ENCODE measurements around the gene IQSEC2.

IQSEC2 gene

DNA sequence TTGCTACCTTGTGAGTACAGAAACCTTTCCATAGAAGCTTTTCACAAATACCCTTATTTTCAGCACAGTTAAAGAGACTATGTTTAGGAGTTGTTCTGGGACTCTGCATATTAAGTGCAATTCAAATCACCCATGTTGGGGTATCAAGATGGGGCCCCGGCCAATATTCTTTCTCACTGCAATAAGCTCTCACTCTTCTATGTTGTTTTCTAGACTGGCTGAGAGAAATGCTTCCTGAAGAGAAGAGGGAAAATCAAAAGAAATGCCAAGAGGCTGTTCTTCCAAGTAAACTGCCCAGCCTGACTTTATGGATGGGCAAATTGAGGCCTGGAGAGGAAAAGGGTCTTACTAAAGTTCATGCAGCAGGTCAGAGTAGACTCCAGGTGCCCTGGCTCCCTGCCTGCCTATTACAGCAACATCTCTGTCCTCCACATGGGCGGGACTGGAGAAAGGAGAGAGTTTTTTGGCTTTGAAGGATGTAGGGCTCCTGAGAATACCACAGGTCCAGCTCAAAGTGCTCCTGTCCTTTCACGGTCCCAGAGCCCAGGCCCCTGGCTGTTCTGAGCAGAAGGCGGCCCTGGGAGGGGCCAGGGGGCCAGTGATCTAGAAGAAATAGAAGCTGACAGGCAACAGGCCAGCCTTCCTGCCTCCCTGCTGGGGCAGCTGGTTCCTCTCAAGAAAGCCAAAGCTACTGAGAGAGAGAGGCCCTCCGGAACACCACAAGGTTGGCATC lies 745 bp upstream of the IQSEC2 start:
- no peak overlapping the region for H3K27ac ChIP-seq (ENCODE audit: low read depth, low read length)
- H3K23ac ChIP-seq (ENCODE audit: low read length) = no peak overlapping the region
- H3K36me3 ChIP-seq (ENCODE audit: control insufficient read depth, insufficient read depth, low read length) = no peaks in the 10 kb centered on the region
- no peak for DNase-seq
- H2BK15ac ChIP-seq (replicated peaks; ENCODE audit: low read depth) = no peak overlapping the region
- H3K4me1 ChIP-seq (ENCODE audit: control insufficient read depth, low read depth, low read length) = no peaks in the 10 kb centered on the region
- no peaks in the 10 kb centered on the region for H3K79me1 ChIP-seq (ENCODE audit: low read length)
- H2AK5ac ChIP-seq (ENCODE audit: low read length) = no peak overlapping the region
- no peaks in the 10 kb centered on the region for H3K79me2 ChIP-seq (ENCODE audit: control insufficient read depth, insufficient read depth, low read length)
- H3K4ac ChIP-seq (ENCODE audit: low read depth, low read length) = no peak overlapping the region
- no peak overlapping the region for H3K18ac ChIP-seq (ENCODE audit: low read length)
- H4K5ac ChIP-seq (ENCODE audit: low read length) = no peak overlapping the region
- no peak overlapping the region for H2BK120ac ChIP-seq (ENCODE audit: low read depth, low read length)
- no peak overlapping the region for H3K9ac ChIP-seq (ENCODE audit: low read length)
- H3K4me2 ChIP-seq (ENCODE audit: low read length) = no peak overlapping the region
- H4K8ac ChIP-seq (ENCODE audit: low read depth, low read length) = no peak overlapping the region
- peak overlapping the region; percentile 67 for H3K56ac ChIP-seq (ENCODE audit: low read length)
- no peak overlapping the region for H3K4me3 ChIP-seq (ENCODE audit: low read length)
- H2BK5ac ChIP-seq (ENCODE audit: low read length) = no peak overlapping the region
- H3K27me3 ChIP-seq (ENCODE audit: insufficient read depth, low read length, poor library complexity) = no peaks in the 10 kb centered on the region
- no CpG with 5 or more reads among the region's 5 CpGs for WGBS (ENCODE audit: extremely low coverage, insufficient coverage, low lambda C conversion rate)

DNA sequence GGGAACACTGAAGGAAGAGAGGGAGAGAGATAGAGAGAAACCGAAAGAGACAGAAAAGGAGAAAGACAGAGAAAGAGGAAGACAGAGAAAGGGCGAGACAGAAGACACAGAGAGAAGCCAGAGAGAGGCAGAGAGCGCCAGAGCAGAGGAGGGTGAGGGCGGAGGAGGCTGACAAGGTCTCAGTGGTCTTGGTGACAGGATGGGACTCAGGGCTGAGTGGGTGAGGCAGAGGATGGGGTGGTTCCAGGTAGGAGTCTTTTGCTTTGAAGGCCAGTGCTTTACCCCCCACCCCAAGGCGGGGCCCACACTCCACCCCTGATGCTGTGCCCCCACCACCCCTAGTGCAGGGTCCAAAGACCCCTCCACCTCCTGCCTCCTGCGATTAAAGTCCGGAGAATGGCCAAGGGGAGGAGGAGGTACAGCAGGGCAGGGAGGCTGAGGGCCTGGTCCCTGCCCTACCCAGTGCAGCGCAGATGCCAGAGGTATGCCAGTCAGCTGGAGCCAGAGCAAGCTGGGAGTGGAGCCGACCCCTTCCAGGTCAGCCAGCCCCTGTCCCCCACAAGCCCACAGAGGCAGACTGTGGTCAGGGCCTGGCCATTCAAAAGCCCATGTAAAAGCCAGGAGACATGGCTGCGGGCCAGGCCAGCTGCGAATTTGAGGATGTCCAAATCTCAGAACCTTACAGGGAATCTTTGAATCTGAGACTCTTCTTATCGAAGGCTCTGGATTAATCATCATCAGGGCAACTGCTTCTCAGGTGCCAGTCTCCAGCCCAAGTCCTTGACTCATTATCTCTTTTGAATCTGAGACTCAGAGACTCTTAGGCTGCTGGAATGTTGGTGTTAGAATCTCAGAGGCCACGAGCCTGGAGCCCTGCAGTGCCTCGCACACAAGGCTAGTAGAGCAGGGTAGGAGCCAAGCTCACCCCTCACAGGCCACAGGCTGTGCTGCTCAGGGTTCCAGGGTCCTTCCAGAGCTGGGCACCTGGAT lies 758 bp downstream of the IQSEC2 start:
- H3K27ac ChIP-seq (ENCODE audit: low read depth, low read length) = peak overlapping the region; percentile 33
- peak overlapping the region; percentile 48 for H3K9ac ChIP-seq (ENCODE audit: low read length)
- H3K79me1 ChIP-seq (ENCODE audit: low read length) = no peaks in the 10 kb centered on the region
- no peak overlapping the region for H4K5ac ChIP-seq (ENCODE audit: low read length)
- H3K4ac ChIP-seq (ENCODE audit: low read depth, low read length) = peak overlapping the region; percentile 93
- no peak overlapping the region for H2BK5ac ChIP-seq (ENCODE audit: low read length)
- H4K8ac ChIP-seq (ENCODE audit: low read depth, low read length) = no peak overlapping the region
- no peak overlapping the region for H3K23ac ChIP-seq (ENCODE audit: low read length)
- no peak overlapping the region for H3K4me3 ChIP-seq (ENCODE audit: low read length)
- no peak overlapping the region for H2AK5ac ChIP-seq (ENCODE audit: low read length)
- no peaks in the 10 kb centered on the region for H3K4me1 ChIP-seq (ENCODE audit: control insufficient read depth, low read depth, low read length)
- WGBS (ENCODE audit: extremely low coverage, insufficient coverage, low lambda C conversion rate) = no CpG with 5 or more reads among the region's 14 CpGs
- H3K36me3 ChIP-seq (ENCODE audit: control insufficient read depth, insufficient read depth, low read length) = no peaks in the 10 kb centered on the region
- H3K18ac ChIP-seq (ENCODE audit: low read length) = peak overlapping the region; percentile 88
- H3K4me2 ChIP-seq (ENCODE audit: low read length) = no peak overlapping the region
- peak; percentile 70 for DNase-seq
- H2BK120ac ChIP-seq (ENCODE audit: low read depth, low read length) = no peak overlapping the region
- peak overlapping the region; percentile 80 for H3K56ac ChIP-seq (ENCODE audit: low read length)
- H3K79me2 ChIP-seq (ENCODE audit: control insufficient read depth, insufficient read depth, low read length) = no peaks in the 10 kb centered on the region
- H2BK15ac ChIP-seq (replicated peaks; ENCODE audit: low read depth) = no peak overlapping the region
- no peaks in the 10 kb centered on the region for H3K27me3 ChIP-seq (ENCODE audit: insufficient read depth, low read length, poor library complexity)

DNA sequence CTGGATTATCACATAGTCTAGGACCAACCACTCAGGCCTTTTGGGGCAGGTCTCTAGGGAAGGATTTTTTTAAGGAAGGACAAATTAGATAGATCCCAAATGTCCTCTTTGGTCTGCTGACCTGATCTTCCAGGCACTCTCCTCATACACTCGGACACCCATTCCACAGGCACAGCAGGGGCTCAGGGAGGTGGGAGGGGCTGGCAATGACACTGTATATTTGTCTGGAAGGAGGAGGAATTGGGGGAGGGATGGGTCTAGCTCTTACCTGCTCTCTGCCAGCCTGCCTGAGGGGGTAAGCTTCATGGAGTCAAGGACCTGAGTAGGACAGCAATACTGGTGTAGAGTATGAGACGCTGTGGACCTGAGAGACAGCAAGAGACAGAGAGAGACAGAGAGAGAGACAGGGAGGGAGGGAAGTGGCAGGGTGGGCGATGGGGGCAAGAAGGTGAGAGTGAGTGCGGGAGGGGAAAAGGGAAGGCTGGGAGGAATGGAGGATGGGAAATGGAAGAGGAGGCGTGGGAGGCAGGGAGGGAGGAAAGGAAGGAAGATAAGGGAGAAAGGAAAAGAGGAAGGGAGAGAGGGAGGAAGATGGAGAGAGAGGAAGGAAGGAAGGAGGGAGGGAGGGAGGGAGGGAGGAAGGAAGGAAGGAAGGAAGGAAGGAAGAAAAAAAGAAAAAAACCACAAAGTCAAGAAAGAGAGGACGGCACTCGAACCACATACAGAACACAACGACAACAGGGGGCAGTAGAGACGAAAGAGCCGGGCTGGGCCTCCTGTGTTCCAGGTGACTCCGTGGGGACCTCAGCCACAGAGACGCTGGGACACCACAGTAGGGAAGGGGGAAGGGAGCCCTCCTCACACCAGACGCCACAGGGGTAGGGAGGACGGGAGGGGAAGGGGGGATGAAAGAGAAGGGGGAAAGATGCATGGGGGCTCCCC lies 1.8 kb downstream of the IQSEC2 start:
- Histone ChIP-seq H4K8ac (ENCODE audit: low read depth, low read length) (no peak overlapping the region), H3K4me2 (ENCODE audit: low read length) (no peak overlapping the region), H4K5ac (ENCODE audit: low read length) (no peak overlapping the region), H3K27ac (ENCODE audit: low read depth, low read length) (no peak overlapping the region), H2AK5ac (ENCODE audit: low read length) (no peak overlapping the region), H3K23ac (ENCODE audit: low read length) (no peak overlapping the region), H2BK5ac (ENCODE audit: low read length) (no peak overlapping the region), H3K4me1 (ENCODE audit: control insufficient read depth, low read depth, low read length) (no peaks in the 10 kb centered on the region), H3K79me2 (ENCODE audit: control insufficient read depth, insufficient read depth, low read length) (no peaks in the 10 kb centered on the region), H3K4ac (ENCODE audit: low read depth, low read length) (no peak overlapping the region), H3K79me1 (ENCODE audit: low read length) (no peaks in the 10 kb centered on the region), H2BK15ac (replicated peaks; ENCODE audit: low read depth) (no peak overlapping the region), H3K56ac (ENCODE audit: low read length) (peak overlapping the region; percentile 64), H3K9ac (ENCODE audit: low read length) (peak overlapping the region; percentile 24), H3K4me3 (ENCODE audit: low read length) (no peak overlapping the region), H3K36me3 (ENCODE audit: control insufficient read depth, insufficient read depth, low read length) (no peaks in the 10 kb centered on the region), H3K18ac (ENCODE audit: low read length) (no peak overlapping the region), H3K27me3 (ENCODE audit: insufficient read depth, low read length, poor library complexity) (no peaks in the 10 kb centered on the region), H2BK120ac (ENCODE audit: low read depth, low read length) (no peak overlapping the region)
- WGBS (ENCODE audit: extremely low coverage, insufficient coverage, low lambda C conversion rate) = no CpG with 5 or more reads among the region's 14 CpGs
- peak; percentile 59 for DNase-seq

DNA sequence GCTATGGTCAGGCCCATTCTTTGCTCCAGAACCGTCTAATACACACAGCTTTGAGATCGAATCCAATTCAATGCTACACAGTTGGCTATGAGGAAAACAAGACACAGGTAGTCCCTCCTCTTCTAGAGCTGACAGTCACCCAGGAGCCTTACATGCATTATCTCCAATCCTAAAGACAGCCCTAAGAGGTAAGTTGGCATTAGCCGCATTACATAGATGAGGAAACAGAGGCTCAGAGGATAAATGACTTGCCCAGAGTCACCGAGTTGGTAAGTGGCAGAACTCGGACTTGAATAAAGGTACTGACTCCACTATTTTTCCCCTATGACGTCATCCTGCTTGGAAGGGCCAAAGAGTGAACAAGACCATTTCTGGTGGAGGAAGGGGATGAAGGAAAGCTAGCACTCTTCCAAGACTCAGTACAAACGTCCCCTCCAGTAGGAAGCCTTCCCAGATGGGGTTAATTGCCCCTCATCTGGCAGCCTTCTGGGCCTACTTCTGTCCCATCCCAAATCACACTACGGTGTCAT lies 8.5 kb downstream of the IQSEC2 start:
- Histone ChIP-seq H3K36me3 (ENCODE audit: control insufficient read depth, insufficient read depth, low read length) (no peaks in the 10 kb centered on the region), H3K79me1 (ENCODE audit: low read length) (no peaks in the 10 kb centered on the region), H2BK15ac (replicated peaks; ENCODE audit: low read depth) (no peak overlapping the region), H3K18ac (ENCODE audit: low read length) (no peak overlapping the region), H3K4ac (ENCODE audit: low read depth, low read length) (no peak overlapping the region), H2AK5ac (ENCODE audit: low read length) (no peak overlapping the region), H3K9ac (ENCODE audit: low read length) (no peak overlapping the region), H3K23ac (ENCODE audit: low read length) (no peak overlapping the region), H3K4me1 (ENCODE audit: control insufficient read depth, low read depth, low read length) (no peaks in the 10 kb centered on the region), H3K4me3 (ENCODE audit: low read length) (no peak overlapping the region), H3K79me2 (ENCODE audit: control insufficient read depth, insufficient read depth, low read length) (no peaks in the 10 kb centered on the region), H2BK120ac (ENCODE audit: low read depth, low read length) (no peak overlapping the region), H3K27me3 (ENCODE audit: insufficient read depth, low read length, poor library complexity) (no peaks in the 10 kb centered on the region), H3K4me2 (ENCODE audit: low read length) (no peak overlapping the region), H2BK5ac (ENCODE audit: low read length) (no peak overlapping the region), H3K27ac (ENCODE audit: low read depth, low read length) (no peak overlapping the region), H4K8ac (ENCODE audit: low read depth, low read length) (no peak overlapping the region), H4K5ac (ENCODE audit: low read length) (no peak overlapping the region), H3K56ac (ENCODE audit: low read length) (no peak overlapping the region)
- WGBS (ENCODE audit: extremely low coverage, insufficient coverage, low lambda C conversion rate) = no CpG with 5 or more reads among the region's 8 CpGs
- DNase-seq = no peak

DNA sequence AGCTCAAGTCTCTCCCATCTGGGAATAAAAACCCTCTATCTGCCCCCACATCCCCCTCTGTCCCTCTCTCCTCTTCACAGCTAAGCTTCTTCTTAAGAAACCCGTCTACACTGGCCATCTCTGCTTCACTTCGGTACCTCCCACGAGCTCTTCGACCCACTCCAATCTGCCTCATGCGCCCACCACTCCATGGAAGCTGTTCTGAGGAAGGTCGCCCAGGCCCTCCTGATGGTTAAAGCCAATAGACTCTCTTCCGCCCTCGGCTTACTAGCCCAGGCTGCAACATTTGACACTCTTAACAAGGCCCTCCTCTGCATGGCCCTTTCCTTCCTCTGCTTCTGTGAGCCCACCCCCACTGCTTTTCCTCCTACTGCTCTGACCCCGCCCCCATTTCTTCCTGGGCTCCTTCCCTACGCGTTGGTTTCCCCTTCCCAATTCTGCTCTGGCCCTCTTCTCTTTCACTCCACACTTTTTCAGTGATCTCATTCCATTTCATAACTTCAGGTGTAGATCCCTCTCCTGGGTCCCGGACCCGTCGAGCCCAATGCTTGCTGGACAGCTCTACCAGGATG lies 11.8 kb downstream of the IQSEC2 start:
- H3K18ac ChIP-seq (ENCODE audit: low read length) = no peak overlapping the region
- no peak overlapping the region for H2BK120ac ChIP-seq (ENCODE audit: low read depth, low read length)
- no peak for DNase-seq
- no peaks in the 10 kb centered on the region for H3K27me3 ChIP-seq (ENCODE audit: insufficient read depth, low read length, poor library complexity)
- H3K79me1 ChIP-seq (ENCODE audit: low read length) = no peaks in the 10 kb centered on the region
- no peak overlapping the region for H4K8ac ChIP-seq (ENCODE audit: low read depth, low read length)
- H3K79me2 ChIP-seq (ENCODE audit: control insufficient read depth, insufficient read depth, low read length) = no peaks in the 10 kb centered on the region
- no peak overlapping the region for H2BK5ac ChIP-seq (ENCODE audit: low read length)
- H3K56ac ChIP-seq (ENCODE audit: low read length) = no peak overlapping the region
- H2BK15ac ChIP-seq (replicated peaks; ENCODE audit: low read depth) = no peak overlapping the region
- H4K5ac ChIP-seq (ENCODE audit: low read length) = no peak overlapping the region
- no peak overlapping the region for H3K4ac ChIP-seq (ENCODE audit: low read depth, low read length)
- H3K4me2 ChIP-seq (ENCODE audit: low read length) = no peak overlapping the region
- no CpG with 5 or more reads among the region's 14 CpGs for WGBS (ENCODE audit: extremely low coverage, insufficient coverage, low lambda C conversion rate)
- H3K9ac ChIP-seq (ENCODE audit: low read length) = no peak overlapping the region
- no peak overlapping the region for H3K27ac ChIP-seq (ENCODE audit: low read depth, low read length)
- H3K36me3 ChIP-seq (ENCODE audit: control insufficient read depth, insufficient read depth, low read length) = no peaks in the 10 kb centered on the region
- H2AK5ac ChIP-seq (ENCODE audit: low read length) = no peak overlapping the region
- no peaks in the 10 kb centered on the region for H3K4me1 ChIP-seq (ENCODE audit: control insufficient read depth, low read depth, low read length)
- no peak overlapping the region for H3K23ac ChIP-seq (ENCODE audit: low read length)
- no peak overlapping the region for H3K4me3 ChIP-seq (ENCODE audit: low read length)
